GM23338 (cell line): Measurements from ENCODE around the gene ZNF568. TPM values are rescaled to one million over a fixed set of nuclear protein-coding genes. Genes with fewer than 3 reads are reported as not detected.

Experiments
- ATAC-seq: fragments of 200-7000 bp; cut with Tn5 transposase; 3 replicates; pipeline ENCODE4 v1.9.1; 2020
- DNase-seq: peaks from one replicate; pipeline ENCODE4 v3.0.0-alpha.2; 2015; ENCODE audit warnings: low spot score
- H2AFZ ChIP-seq: fragments of 200-600 bp; sonication (generic); 2 replicates; pipeline ENCODE4 v1.8.0; 2016; ENCODE audit warnings: antibody characterized with exemption, mild to moderate bottlenecking, moderate library complexity
- H3F3A ChIP-seq: fragments of 200-600 bp; sonication (generic); replicated peaks from 2 replicates; pipeline ENCODE4 v1.8.0; 2017; ENCODE audit warnings: antibody characterized with exemption, mixed run types, low read depth
- H3K27ac ChIP-seq: fragments of 200-600 bp; sonication (generic); 2 replicates; pipeline ENCODE4 v1.6.1; 2016; ENCODE audit warnings: low read depth
- H3K27me3 ChIP-seq: fragments of 200-600 bp; sonication (generic); 2 replicates; pipeline ENCODE4 v1.8.0; 2016; ENCODE audit warnings: mild to moderate bottlenecking, mixed run types, moderate library complexity; ENCODE audit not compliant: insufficient read depth
- H3K36me3 ChIP-seq: fragments of 200-600 bp; sonication (generic); 2 replicates; pipeline ENCODE4 v1.8.0; 2016; ENCODE audit warnings: mild to moderate bottlenecking; ENCODE audit not compliant: insufficient read depth
- H3K4me1 ChIP-seq: fragments of 200-600 bp; sonication (generic); 2 replicates; pipeline ENCODE4 v1.8.0; 2016; ENCODE audit warnings: mild to moderate bottlenecking, moderate library complexity; ENCODE audit not compliant: insufficient read depth
- H3K4me2 ChIP-seq: fragments of 200-600 bp; sonication (generic); 2 replicates; pipeline ENCODE4 v1.7.1; 2017; ENCODE audit warnings: mixed run types
- H3K4me3 ChIP-seq: fragments of 200-600 bp; sonication (generic); 2 replicates; pipeline ENCODE4 v1.6.1; 2016; ENCODE audit warnings: mixed run types
- H3K79me2 ChIP-seq: fragments of 200-600 bp; sonication (generic); replicated peaks from 2 replicates; pipeline ENCODE4 v1.8.0; 2017; ENCODE audit warnings: mild to moderate bottlenecking; ENCODE audit not compliant: insufficient read depth
- H3K9me2 ChIP-seq: fragments of 200-600 bp; sonication (generic); 2 replicates; pipeline ENCODE4 v1.8.0; 2017; ENCODE audit not compliant: insufficient read depth
- H4K20me1 ChIP-seq: fragments of 200-600 bp; sonication (generic); replicated peaks from 2 replicates; pipeline ENCODE4 v1.8.0; 2017; ENCODE audit warnings: mild to moderate bottlenecking; ENCODE audit not compliant: insufficient read depth
- H3K27ac Mint-ChIP-seq: 2 replicates; pipeline ENCODE4 v1.8.0; 2020; ENCODE audit warnings: inconsistent platforms, mild to moderate bottlenecking, moderate library complexity, mixed read lengths
- H3K27me3 Mint-ChIP-seq: 3 replicates; pipeline ENCODE4 v1.8.0; 2022; ENCODE audit warnings: low read depth, mild to moderate bottlenecking, moderate library complexity, mixed read lengths, inconsistent platforms; ENCODE audit not compliant: insufficient read depth, poor library complexity
- H3K36me3 Mint-ChIP-seq: 3 replicates; pipeline ENCODE4 v1.8.0; 2021; ENCODE audit warnings: low read depth, mild to moderate bottlenecking, inconsistent platforms, moderate library complexity, mixed read lengths
- H3K4me1 Mint-ChIP-seq: 3 replicates; pipeline ENCODE4 v1.8.0; 2020; ENCODE audit warnings: mild to moderate bottlenecking, inconsistent platforms, mixed read lengths
- H3K4me3 Mint-ChIP-seq: 3 replicates; pipeline ENCODE4 v1.8.0; 2021; ENCODE audit warnings: moderate library complexity, mild to moderate bottlenecking, inconsistent platforms, mixed read lengths
- H3K9me3 Mint-ChIP-seq: 3 replicates; pipeline ENCODE4 v1.8.0; 2020; ENCODE audit warnings: moderate library complexity, mild to moderate bottlenecking, inconsistent platforms, mixed read lengths
- EZH2 ChIP-seq: fragments of 200-600 bp; sonication (generic); IDR thresholded peaks from one replicate; pipeline ENCODE4 v1.8.0; 2017; ENCODE audit warnings: antibody characterized with exemption, mild to moderate bottlenecking, low read depth; ENCODE audit not compliant: unreplicated experiment
- POLR2AphosphoS5 ChIP-seq: IDR thresholded peaks from 2 replicates; pipeline ENCODE4 v1.6.1; 2016; ENCODE audit warnings: antibody characterized with exemption, low read depth
- STAT1 ChIP-seq: IDR thresholded peaks from one replicate; pipeline ENCODE4 v1.6.1; 2016; ENCODE audit warnings: antibody characterized with exemption; ENCODE audit not compliant: unreplicated experiment
- ZNF114 ChIP-seq: fragments of 250-450 bp; sonication (Bioruptor Pico); IDR thresholded peaks from 2 replicates; pipeline ENCODE4 v1.5.0; 2020; ENCODE audit warnings: mild to moderate bottlenecking, moderate library complexity
- ZNF331 ChIP-seq: fragments of 250-450 bp; sonication (Bioruptor Pico); IDR thresholded peaks from 2 replicates; pipeline ENCODE4 v1.5.0; 2020; ENCODE audit warnings: low read depth, mild to moderate bottlenecking, moderate library complexity
- polyA plus RNA-seq: library from polyadenylated mRNA; unstranded; fragments of >200 nt; fragmentation: Nextera tagmentation; extraction: Ambion mirVana; gene quantifications from 2 replicates; pipeline ENCODE4 v1.2.1, GENCODE V29; 2016
- total RNA-seq: library from RNA; depleted of rRNA; stranded (reverse); fragments of >200 nt; shearing (Covaris generic); gene quantifications from 2 replicates; pipeline ENCODE4 v1.2.3, GENCODE V29; 2014
- TF ChIP-seq, protein P1 (sequence below), 2 experiments: fragments of 200-600 bp in 1 of 2; sonication (generic) in 1 of 2; conservative IDR thresholded peaks; 2 replicates each; pipeline versions ENCODE4 v1.5.1 to v1.6.1; 2016 to 2017; ENCODE audit warnings: antibody characterized with exemption in 2 of 2, low read depth in 2 of 2, mild to moderate bottlenecking in 2 of 2, moderate library complexity in 1 of 2
- TF ChIP-seq, protein P2 (sequence below): fragments of 250-450 bp; sonication (Bioruptor Pico); IDR thresholded peaks from 2 replicates; pipeline ENCODE4 v1.5.0; 2020; ENCODE audit warnings: mild to moderate bottlenecking, moderate library complexity
- TF ChIP-seq, protein P3 (sequence below): IDR thresholded peaks from one replicate; pipeline ENCODE4 v1.6.1; 2018; ENCODE audit warnings: antibody characterized with exemption; ENCODE audit not compliant: unreplicated experiment

Gene ZNF568
- total and polyA plus RNA-seq, 2 experiments from 2014 or later: 7.6 to 10.5 TPM

DNA sequence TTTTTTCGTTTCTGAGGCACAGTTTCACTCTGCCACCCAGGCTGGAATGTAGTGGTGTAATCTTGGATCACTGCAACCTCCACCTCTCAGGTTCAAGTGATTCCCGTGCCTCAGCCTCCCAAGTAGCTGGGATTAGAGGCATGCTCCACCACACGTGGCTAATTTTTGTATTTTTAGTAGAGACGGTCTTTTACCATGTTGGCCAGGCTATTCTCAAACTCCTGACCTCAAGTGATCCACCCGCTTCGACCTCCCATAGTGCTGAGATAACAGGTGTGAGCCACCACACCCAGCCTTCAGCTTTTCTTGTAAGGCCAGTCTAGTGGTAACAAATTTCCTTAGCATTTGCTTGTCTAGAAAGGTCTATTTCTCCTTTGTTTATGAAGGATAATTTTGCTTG lies 46.2 kb downstream of the ZNF568 start:
- no peaks in the 10 kb centered on the region for H3K4me1 ChIP-seq
- no peaks in the 10 kb centered on the region for H4K20me1 ChIP-seq
- no peaks in the 10 kb centered on the region for H3K27me3 ChIP-seq
- H3F3A ChIP-seq: no peaks in the 10 kb centered on the region
- Mint-ChIP-seq H3K4me3 (no peak overlapping the region), H3K36me3 (peaks cover 27% of the 10 kb centered on the region), H3K27ac (no peak overlapping the region), H3K27me3 (no peaks in the 10 kb centered on the region), H3K4me1 (no peaks in the 10 kb centered on the region), H3K9me3 (peaks cover 86% of the 10 kb centered on the region)
- H3K27ac ChIP-seq: no peak overlapping the region
- H3K4me2 ChIP-seq: no peak overlapping the region
- no peaks in the 10 kb centered on the region for H3K79me2 ChIP-seq
- H3K36me3 ChIP-seq: no peaks in the 10 kb centered on the region; the same call in 1 of the 2 replicates
- H3K4me3 ChIP-seq: no peak overlapping the region
- TF ChIP-seq EZH2 (no peak), STAT1 (no peak), ZNF114 (CRISPR knock-in tag) (no peak), POLR2AphosphoS5 (no peak), ZNF331 (no peak)
- TF ChIP-seq, protein P1, sequence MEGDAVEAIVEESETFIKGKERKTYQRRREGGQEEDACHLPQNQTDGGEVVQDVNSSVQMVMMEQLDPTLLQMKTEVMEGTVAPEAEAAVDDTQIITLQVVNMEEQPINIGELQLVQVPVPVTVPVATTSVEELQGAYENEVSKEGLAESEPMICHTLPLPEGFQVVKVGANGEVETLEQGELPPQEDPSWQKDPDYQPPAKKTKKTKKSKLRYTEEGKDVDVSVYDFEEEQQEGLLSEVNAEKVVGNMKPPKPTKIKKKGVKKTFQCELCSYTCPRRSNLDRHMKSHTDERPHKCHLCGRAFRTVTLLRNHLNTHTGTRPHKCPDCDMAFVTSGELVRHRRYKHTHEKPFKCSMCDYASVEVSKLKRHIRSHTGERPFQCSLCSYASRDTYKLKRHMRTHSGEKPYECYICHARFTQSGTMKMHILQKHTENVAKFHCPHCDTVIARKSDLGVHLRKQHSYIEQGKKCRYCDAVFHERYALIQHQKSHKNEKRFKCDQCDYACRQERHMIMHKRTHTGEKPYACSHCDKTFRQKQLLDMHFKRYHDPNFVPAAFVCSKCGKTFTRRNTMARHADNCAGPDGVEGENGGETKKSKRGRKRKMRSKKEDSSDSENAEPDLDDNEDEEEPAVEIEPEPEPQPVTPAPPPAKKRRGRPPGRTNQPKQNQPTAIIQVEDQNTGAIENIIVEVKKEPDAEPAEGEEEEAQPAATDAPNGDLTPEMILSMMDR (conservative IDR thresholded peaks at IDR 0.05; ENCODE audit: low read depth in 2 of 2): no peak
- TF ChIP-seq, protein P2, sequence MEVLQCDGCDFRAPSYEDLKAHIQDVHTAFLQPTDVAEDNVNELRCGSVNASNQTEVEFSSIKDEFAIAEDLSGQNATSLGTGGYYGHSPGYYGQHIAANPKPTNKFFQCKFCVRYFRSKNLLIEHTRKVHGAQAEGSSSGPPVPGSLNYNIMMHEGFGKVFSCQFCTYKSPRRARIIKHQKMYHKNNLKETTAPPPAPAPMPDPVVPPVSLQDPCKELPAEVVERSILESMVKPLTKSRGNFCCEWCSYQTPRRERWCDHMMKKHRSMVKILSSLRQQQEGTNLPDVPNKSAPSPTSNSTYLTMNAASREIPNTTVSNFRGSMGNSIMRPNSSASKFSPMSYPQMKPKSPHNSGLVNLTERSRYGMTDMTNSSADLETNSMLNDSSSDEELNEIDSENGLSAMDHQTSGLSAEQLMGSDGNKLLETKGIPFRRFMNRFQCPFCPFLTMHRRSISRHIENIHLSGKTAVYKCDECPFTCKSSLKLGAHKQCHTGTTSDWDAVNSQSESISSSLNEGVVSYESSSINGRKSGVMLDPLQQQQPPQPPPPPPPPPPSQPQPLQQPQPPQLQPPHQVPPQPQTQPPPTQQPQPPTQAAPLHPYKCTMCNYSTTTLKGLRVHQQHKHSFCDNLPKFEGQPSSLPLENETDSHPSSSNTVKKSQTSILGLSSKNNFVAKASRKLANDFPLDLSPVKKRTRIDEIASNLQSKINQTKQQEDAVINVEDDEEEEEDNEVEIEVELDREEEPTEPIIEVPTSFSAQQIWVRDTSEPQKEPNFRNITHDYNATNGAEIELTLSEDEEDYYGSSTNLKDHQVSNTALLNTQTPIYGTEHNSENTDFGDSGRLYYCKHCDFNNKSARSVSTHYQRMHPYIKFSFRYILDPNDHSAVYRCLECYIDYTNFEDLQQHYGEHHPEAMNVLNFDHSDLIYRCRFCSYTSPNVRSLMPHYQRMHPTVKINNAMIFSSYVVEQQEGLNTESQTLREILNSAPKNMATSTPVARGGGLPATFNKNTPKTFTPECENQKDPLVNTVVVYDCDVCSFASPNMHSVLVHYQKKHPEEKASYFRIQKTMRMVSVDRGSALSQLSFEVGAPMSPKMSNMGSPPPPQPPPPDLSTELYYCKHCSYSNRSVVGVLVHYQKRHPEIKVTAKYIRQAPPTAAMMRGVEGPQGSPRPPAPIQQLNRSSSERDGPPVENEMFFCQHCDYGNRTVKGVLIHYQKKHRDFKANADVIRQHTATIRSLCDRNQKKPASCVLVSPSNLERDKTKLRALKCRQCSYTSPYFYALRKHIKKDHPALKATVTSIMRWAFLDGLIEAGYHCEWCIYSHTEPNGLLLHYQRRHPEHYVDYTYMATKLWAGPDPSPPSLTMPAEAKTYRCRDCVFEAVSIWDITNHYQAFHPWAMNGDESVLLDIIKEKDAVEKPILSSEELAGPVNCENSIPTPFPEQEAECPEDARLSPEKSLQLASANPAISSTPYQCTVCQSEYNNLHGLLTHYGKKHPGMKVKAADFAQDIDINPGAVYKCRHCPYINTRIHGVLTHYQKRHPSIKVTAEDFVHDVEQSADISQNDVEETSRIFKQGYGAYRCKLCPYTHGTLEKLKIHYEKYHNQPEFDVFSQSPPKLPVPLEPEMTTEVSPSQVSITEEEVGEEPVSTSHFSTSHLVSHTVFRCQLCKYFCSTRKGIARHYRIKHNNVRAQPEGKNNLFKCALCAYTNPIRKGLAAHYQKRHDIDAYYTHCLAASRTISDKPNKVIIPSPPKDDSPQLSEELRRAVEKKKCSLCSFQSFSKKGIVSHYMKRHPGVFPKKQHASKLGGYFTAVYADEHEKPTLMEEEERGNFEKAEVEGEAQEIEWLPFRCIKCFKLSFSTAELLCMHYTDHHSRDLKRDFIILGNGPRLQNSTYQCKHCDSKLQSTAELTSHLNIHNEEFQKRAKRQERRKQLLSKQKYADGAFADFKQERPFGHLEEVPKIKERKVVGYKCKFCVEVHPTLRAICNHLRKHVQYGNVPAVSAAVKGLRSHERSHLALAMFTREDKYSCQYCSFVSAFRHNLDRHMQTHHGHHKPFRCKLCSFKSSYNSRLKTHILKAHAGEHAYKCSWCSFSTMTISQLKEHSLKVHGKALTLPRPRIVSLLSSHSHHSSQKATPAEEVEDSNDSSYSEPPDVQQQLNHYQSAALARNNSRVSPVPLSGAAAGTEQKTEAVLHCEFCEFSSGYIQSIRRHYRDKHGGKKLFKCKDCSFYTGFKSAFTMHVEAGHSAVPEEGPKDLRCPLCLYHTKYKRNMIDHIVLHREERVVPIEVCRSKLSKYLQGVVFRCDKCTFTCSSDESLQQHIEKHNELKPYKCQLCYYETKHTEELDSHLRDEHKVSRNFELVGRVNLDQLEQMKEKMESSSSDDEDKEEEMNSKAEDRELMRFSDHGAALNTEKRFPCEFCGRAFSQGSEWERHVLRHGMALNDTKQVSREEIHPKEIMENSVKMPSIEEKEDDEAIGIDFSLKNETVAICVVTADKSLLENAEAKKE (CRISPR knock-in tag): no peak
- TF ChIP-seq, protein P3, sequence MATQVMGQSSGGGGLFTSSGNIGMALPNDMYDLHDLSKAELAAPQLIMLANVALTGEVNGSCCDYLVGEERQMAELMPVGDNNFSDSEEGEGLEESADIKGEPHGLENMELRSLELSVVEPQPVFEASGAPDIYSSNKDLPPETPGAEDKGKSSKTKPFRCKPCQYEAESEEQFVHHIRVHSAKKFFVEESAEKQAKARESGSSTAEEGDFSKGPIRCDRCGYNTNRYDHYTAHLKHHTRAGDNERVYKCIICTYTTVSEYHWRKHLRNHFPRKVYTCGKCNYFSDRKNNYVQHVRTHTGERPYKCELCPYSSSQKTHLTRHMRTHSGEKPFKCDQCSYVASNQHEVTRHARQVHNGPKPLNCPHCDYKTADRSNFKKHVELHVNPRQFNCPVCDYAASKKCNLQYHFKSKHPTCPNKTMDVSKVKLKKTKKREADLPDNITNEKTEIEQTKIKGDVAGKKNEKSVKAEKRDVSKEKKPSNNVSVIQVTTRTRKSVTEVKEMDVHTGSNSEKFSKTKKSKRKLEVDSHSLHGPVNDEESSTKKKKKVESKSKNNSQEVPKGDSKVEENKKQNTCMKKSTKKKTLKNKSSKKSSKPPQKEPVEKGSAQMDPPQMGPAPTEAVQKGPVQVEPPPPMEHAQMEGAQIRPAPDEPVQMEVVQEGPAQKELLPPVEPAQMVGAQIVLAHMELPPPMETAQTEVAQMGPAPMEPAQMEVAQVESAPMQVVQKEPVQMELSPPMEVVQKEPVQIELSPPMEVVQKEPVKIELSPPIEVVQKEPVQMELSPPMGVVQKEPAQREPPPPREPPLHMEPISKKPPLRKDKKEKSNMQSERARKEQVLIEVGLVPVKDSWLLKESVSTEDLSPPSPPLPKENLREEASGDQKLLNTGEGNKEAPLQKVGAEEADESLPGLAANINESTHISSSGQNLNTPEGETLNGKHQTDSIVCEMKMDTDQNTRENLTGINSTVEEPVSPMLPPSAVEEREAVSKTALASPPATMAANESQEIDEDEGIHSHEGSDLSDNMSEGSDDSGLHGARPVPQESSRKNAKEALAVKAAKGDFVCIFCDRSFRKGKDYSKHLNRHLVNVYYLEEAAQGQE: no peak
- ATAC-seq: no peak
- DNase-seq: no peak
- no peak overlapping the region for H2AFZ ChIP-seq
- no peaks in the 10 kb centered on the region for H3K9me2 ChIP-seq
